ENCODE data around the gene SYT9.

DNA sequence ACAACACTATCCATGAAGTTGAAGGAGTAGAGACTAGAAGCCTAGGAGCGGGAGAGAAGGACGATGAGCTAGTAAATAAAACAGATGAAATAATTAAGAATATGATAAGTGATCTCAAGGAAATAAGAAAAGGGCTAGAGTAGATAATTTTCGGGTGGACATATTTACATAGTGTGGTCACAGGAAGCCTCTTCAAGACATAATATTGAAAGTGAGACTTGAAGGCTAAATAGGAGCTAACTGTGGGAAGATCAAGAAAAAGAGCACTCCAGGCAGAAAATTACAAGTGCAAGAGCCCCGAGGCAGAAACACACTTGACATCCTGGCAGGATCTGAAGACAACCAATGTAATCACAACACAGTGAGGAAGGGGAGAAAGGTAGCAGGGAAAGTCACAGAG is 250.2 kb downstream of the SYT9 start:
- TF ChIP-seq POLR2AphosphoS5 (IDR thresholded peaks at IDR 0.05; ENCODE audit: low read depth, low read length): no peak
- TF ChIP-seq POLR2A (IDR thresholded peaks at IDR 0.05; ENCODE audit: low read depth, low read length): no peak

All from GM12892 (cell line).